ENCODE measurements around the gene DNMT3B.
"Not testable (repeated sequence)": the region's sequence is repeated elsewhere in the genome, so short reads cannot be mapped to it uniquely, and the experiment has no call there.

The DNMT3B gene

GRCh38 chr20:32763202-32764004 lies 1.2 kb downstream of the DNMT3B start:
- DNase-seq (ENCODE audit: low spot score), result no peak

DNA sequence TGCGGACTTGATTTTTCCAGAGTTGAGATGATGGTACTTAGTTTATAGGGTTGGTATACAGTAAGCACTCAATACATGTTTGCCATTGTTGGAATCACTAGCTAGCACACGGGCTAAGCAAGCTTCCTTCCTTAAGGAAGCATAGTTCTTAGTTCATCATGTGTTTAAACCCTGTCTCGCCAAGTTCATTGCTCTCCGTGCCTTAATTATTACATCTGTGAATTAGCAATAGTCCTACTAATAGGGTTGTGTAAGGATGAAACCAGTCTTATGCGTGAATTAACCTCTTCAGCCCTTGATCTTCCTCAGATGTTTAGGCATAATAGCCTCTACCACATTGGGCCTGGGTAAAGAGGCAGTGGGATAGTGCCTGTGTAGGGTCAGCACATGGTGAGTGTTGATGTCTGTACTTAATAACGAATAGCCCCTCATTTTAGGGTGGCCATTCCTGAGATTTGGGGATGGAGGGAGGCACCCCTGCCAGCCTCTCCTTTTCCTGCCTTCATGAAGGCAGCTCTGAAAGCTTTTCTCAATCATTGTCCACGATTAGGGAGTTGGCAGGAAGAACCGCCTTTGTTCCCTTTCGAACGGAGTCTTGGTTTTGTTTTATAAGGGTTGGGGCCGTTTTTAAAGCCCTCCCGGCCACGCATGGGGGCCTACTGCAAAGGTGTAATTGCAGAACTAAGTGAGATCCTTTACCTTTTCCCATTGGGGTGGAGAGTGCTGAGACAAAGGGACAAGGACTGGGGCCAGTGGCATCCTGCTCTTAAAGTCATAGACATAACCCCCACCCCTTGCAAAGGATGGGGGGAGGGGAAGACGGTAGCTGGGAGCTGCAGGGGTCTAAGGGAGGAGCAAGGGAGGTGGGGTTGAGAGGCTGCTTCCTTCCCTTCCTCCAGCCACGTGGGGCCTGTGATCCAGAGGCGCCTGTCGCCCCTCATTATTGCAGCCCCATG lies 2.1 kb downstream of the DNMT3B start:
- no peak for DNase-seq (ENCODE audit: low spot score)

DNA sequence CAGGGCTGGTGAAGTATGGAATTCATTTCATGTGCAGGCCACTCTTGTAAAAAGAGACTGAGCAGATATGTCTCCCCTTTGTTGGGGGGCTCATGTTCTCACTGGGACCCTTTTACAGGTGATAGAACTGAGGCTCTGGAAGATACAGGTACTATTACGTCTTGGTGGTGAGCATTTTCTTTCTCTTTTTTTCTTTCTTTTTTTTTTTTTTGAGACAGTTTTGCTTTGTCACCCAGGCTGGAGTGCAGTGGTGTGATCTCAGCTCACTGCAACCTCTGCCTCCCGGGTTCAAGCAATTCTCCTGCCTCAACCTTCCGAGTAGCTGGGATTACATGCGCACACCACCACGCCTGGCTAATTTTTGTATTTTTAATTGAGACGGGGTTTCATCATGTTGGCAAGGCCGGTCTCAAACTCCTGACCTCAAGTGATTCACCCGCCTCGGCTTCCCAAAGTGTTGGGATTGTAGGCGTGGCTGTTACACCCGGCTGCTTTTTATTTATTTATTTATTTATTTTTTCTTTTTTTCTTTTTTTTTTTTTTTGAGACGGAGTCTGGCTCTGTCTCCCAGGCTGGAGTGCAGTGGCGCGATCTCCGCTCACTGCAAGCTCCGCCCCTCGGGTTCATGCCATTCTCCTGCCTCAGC lies 3.2 kb downstream of the DNMT3B start:
- DNase-seq (ENCODE audit: low spot score), result not testable (repeated sequence)

- DNase-seq (ENCODE audit: low spot score), result no peak
These were observed 5.4 kb downstream of the DNMT3B start for GRCh38 chr20:32767418-32768198.

DNA sequence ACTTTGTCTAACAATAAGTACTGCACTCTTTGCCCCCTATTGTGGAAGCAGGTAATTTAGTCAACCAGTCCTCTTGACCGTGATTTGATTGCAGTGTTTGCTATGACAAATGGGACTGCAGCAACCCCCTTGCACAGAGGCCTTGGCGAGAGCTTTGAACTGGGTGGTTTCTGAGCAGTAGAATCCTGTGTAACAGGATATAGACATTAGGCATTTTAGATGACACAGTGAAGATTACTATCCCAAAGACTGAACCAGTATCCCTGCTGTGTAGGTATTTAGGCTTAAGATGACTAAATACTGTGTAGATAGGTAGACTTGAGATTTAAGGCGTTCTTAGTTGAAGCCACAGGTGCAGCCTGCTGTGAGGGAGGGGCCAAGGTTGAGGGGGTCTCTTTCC lies 9.9 kb downstream of the DNMT3B start:
- DNase-seq (ENCODE audit: low spot score), result no peak

DNA sequence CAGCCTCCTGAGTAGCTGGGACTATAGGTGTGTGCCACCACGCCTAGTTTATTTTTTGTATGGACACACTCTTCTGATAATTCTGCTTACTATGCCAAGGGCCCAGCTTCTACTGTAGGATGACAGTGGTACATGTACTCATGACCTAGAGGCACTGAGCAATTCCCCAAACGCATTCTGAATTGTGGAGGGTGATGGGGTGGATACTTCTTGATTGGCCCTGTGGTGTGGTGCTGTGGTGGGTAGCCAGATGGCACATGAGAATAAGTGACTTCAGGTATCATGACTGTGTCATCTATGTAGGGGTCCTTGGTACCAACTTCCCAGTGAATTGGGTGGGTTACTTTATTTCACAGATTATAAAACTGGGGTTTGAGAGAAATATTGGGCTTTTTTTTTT lies 11.0 kb downstream of the DNMT3B start:
- no peak for DNase-seq (ENCODE audit: low spot score)

DNA sequence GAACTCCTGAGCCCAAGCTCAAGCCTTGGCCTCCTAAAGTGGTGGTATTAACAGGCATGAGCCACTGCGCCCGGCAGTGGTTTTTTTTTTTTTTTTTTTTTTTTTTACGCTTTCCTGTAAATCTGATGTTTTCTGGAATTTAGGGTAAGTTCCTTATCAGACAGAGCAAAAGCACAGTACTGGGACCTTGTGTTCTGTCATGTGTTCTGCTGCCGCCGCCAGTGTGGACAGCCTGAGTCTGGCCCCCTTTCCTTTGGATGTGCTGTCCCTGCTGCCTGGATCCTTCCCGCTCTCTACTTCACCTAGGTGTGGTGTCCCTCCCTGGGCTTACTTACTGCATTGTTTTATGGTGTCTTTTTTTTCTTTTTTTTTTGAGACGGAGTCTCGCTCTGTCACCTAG lies 11.7 kb downstream of the DNMT3B start:
- no peak for DNase-seq (ENCODE audit: low spot score)

DNA sequence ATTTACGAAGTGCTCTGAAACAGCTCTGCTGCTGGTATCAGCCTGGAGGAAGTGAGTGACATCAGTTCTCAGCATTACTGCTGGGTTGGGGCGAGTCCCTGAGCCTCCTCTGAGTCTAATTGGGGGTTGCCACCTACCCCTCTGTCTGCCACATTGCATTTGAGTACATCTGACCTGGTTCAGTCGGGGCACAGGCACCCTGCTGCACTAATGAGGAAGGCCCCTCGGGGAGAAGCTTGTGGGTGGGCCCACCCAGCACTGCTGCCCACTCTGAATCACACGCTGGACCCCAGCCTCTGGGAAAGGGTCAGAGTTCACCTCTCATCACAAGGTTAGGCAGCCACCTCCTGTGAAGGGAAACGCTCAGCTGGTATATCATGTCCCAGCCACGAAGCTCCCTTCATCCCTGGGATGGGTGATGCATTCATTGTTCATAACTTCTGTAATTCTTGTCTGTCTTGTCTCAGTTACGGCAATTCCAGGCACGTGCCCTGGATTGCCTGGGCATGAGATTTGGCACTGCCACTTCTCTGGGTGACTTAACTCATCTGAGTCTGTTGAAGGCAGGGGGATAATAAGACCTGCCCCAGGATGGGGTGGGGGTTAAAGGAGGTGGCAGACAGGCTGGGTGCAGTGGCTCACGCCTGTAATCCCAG lies 13.3 kb downstream of the DNMT3B start:
- no peak for DNase-seq (ENCODE audit: low spot score)

- DNase-seq (ENCODE audit: low spot score), result no peak
These were observed 15.2 kb downstream of the DNMT3B start for GRCh38 chr20:32777177-32777956.

- DNase-seq (ENCODE audit: low spot score), result no peak
These were observed 17.5 kb downstream of the DNMT3B start for GRCh38 chr20:32779500-32780211.

GRCh38 chr20:32780278-32780677 lies 18.1 kb downstream of the DNMT3B start:
- DNase-seq (ENCODE audit: low spot score), result no peak

GRCh38 chr20:32780749-32781655 lies 18.8 kb downstream of the DNMT3B start:
- DNase-seq (ENCODE audit: low spot score), result peak; percentile 26

- no peak for DNase-seq (ENCODE audit: low spot score)
These were observed 22.3 kb downstream of the DNMT3B start for GRCh38 chr20:32784369-32785080.

DNA sequence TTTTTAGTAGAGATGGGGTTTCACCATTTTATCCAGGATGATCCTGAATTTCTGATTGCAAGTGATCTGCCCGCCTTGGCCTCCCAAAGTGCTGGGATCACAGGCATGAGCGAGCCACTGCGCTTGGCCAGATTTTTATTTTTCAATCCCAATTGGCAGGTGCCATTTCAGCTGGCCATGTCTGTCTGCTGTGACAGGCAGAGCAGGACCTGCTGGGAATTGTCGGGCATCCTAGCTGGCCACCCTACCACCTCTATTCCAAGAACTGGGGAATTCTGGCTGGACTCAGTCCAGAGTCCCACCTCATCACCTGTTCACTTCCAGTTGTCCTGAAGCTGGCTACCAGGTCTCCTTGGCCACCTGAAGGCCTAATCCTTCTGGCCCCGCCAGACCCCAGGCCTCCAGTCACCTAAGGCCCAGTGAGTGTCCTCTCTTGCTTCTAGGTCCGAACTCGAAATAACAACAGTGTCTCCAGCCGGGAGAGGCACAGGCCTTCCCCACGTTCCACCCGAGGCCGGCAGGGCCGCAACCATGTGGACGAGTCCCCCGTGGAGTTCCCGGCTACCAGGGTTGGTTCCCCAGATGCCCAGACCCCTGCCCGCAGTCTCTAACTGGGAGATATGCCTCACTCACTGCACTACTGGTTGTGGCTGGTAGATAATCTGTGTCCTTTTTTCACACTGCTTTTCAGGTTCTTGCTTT lies 24.0 kb downstream of the DNMT3B start:
- no peak for DNase-seq (ENCODE audit: low spot score)

- no peak for DNase-seq (ENCODE audit: low spot score)
These were observed 25.0 kb downstream of the DNMT3B start for GRCh38 chr20:32787168-32787567.

- peak; percentile 62 for DNase-seq (ENCODE audit: low spot score)
These were observed 27.9 kb downstream of the DNMT3B start for GRCh38 chr20:32789896-32790750.

DNA sequence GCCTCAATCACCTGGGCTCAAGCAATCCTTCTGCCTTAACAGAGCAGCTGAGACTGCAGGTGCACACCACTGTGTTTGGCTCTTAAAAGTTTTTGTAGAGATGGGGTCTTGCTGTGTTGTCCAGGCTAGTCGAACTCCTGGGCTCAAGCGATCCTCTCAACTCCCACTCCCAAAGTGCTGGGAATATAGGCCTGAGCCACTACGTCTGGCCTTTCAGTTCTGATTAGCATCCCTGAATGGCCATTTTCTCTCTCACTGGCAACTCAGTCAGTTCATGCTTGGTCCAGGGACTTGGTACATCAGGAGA lies 28.5 kb downstream of the DNMT3B start:
- no peak for DNase-seq (ENCODE audit: low spot score)

Data from kidney capillary endothelial cell (primary cell).